Nucleus accumbens (tissue), 56 donors: ENCODE measurements around the gene XPC.
A peak's percentile ranks its signal among the peaks of the same experiment; 100 is the strongest.

ENCODE experiments used
- DNase-seq, 56 donors: peaks; one replicate each; lab custom pipeline; 2025; lab: John Stamatoyannopoulos, UW

Gene XPC

GRCh38 chr3:14150491-14151230 is 27.7 kb downstream of the XPC start:
- DNase-seq, result no peak

- no peak for DNase-seq
Measured at GRCh38 chr3:14150078-14150477, 28.3 kb downstream of the XPC start.

DNA sequence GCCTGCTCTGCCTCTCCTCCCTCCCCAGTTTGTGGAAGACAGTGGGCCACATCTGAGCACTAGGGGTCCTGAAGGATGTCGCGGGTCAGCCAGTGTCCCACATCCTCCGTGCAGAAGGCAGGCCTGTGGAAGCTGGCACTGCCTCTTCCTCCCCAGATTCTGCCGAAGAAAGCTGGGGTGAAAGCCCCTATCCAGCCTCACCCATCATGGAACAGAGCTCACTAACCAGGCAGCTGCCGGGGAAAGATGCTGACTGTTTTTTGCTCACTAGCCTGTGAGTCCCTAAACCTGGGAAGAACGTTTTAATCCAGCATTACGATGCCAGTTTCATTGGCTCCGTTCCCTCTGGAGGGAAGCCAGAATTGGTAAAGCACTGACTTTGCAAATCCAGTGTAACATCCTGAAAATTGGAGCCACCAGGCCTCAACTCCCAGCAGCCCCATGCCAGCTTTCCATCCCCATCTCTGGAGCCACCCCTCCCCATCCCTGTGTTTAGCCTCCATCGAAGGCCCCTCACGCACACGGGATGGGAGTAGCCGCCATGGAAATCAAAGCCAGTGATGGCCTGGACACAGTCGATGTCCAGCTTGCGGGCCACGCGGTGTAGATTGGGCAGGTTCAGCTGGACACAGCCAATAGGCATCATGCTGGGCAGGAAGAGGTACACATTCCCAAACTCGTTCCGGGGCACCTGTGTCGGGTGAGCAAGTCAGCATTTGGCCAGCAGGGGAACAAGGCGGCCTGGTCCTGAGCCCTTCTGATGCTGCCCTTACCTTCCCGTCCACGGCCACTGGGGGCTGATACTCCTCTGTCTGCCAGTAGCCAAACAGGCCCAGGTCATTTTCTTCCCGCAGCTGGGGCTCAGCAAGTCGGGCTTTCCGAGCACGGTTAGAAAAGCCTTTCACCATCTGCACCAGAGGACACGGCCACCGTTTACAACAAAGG is 30.1 kb downstream of the XPC start:
- no peak for DNase-seq

GRCh38 chr3:14147617-14148016 is 30.8 kb downstream of the XPC start:
- DNase-seq, result no peak

GRCh38 chr3:14147066-14147435 is 31.4 kb downstream of the XPC start:
- no peak for DNase-seq

DNA sequence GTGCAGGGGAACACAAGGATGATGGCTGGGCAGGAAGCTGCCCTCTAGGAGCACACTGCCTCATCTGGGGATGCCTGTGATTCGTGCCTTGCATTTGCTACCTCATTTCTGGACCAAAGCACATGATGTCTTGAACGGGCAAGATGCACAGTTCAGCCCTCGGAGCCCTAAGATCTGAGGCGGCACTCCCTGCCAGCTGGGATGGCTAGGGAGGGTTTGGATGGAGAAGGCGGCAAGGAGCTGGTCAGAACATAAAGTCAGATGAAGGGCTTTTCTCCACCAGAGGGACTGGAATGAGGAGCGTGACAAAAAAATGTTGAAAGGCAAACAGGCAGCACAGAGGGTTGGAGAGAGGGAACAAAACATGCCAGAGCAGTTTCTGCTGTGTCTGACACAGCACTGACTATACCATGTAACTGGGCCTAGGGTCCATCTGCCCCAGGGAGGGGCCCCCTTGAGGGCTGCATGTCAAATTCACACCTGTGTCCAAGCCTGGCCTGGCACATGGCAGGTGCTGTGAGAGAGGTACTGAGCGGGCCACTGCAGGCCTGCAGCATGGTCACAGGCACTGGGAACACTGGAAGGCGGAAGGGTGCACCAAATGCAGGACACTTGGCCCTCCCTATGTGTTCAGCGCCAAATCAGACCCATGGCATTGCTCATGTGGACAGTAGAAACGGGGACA is 31.9 kb downstream of the XPC start:
- no peak for DNase-seq

DNA sequence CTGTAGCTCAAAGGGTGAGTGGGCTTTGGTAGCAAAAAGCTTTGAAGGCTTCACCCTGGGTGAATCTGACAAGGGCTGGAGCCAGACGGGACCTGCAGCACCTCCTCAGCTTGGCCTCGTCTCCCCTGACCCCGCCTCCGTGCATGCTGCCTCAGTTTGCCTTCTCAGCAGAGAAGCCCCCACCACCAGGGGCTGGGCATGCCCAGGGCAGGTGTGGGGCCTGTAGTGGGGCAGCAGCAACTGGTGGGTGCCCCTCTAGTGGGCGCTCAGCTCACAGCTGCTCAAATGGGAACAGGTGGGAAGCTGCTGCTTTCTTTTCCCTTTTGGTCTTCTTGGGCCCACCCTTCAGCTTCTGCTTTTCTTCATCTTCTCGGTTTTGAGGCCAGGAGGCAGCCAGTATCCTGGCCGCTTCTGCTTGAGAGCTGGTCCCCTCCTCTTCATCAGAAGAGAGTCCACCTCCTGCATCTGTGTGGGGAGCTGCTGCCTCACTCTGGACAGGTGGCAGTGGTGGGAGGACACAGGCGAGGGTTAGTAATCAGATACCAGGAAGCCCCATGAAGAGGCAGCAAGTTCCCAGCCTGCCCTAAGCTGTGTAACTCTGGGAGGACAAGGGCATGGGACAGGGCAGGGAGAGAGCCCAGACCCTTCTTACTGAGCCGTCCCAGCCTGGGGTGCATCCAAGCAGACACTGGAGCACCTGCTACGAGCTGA is 32.6 kb downstream of the XPC start:
- DNase-seq, result no peak

DNA sequence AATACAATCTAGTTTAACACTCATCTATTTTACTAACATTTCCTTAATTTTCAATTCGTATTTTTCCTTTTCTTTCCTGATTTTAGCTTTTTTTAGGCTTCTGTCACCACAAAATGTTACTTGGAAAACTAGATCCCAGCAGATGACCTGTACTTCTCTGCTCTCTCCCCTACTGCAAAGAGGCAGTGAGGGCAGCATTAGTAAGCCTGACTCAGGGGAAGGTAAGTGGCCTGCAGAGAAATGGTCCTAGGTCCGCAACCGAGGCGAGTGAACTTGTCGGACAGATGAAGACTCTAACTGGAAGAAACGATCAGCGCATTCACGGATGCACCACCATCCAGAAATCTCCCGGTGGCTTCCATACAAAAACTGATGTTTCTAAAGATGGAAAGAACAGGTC is 33.2 kb downstream of the XPC start:
- DNase-seq, result no peak

GRCh38 chr3:14144423-14145075 is 33.9 kb downstream of the XPC start:
- DNase-seq, result peak in 12 of 56 donors; percentile 8 to 74 (median 16)

DNA sequence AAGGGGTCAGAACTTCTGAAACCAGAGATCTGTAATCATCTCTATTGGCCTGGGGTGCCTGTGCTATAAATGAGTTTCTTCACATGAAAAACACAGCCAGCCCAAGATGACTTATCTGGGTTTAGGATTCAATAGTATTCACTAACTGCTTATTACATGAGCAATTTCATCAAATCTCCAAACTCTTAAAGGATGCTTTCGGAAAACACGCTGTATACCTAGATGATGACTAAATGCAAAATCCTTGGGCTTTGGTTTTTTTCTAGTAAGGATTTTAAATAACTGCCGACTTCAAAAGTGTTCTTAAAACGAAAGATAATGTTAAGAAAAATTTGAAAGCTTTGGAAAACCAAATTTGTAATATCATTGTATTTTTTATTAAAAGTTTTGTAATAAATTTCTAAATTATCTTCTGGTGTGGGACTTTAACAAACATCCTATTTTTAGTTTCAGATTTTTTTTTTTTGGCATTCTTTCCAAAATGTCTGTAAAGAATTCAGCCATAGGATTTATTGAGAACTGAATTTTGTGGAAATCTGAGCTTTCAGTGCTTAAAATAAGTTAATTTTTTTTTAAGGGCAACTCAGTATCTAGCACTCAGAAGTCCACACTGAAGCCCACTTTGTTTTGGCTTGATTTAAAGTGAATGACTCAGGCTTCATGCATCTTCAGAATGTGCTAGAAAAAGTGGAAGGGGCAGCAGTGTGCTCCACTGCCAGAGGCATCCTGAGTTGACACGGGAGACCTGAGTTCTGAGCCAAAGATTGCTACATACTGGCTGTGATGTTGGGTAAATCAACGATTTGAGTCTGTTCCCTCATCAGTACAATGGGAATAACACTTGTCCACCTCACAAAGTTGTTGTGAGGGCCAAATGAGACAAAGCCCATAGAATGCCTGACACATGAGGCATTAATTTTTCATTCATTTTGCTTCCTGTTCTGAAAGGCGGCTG is 34.9 kb downstream of the XPC start:
- DNase-seq, result no peak

DNA sequence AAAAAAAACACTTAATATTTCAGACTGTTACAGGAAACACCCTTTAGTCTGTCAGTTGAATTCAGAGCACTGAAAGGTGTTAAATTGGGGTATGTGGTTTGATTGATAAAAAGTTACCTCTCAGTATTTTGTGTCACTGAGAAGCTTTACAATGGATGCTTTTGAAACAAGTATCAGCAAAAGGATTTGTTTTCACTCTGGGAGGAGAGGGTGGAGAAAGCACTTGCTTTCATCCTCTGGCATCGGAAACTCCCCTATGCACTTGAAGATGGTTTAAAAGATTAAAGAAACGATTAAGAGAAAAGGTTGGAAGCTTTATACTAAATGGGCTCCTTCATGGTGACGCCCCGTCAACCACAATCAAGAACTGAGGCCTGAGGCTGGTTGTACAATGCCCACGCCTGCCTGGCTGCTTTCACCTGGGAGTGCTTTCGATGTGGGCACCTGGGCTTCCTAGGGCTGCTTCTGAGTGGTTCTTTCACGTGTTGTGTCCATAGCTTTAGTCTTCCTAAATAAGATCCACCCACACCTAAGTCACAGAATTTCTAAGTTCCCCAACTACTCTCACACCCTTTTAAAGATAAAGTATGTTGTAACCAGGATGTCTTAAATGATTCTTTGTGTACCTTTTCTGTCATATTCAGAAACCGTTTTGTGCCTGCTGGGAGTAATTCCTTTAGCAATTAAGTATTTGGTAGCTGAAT is 35.7 kb downstream of the XPC start:
- DNase-seq, result no peak

DNA sequence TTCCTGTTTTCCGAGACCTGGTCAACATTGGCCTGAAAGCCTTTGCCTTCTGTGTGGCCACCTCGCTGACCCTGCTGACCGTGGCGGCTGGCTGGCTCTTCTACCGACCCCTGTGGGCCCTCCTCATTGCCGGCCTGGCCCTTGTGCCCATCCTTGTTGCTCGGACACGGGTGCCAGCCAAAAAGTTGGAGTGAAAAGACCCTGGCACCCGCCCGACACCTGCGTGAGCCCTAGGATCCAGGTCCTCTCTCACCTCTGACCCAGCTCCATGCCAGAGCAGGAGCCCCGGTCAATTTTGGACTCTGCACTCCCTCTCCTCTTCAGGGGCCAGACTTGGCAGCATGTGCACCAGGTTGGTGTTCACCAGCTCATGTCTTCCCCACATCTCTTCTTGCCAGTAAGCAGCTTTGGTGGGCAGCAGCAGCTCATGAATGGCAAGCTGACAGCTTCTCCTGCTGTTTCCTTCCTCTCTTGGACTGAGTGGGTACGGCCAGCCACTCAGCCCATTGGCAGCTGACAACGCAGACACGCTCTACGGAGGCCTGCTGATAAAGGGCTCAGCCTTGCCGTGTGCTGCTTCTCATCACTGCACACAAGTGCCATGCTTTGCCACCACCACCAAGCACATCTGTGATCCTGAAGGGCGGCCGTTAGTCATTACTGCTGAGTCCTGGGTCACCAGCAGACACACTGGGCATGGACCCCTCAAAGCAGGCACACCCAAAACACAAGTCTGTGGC is 36.6 kb downstream of the XPC start:
- DNase-seq, result no peak

DNA sequence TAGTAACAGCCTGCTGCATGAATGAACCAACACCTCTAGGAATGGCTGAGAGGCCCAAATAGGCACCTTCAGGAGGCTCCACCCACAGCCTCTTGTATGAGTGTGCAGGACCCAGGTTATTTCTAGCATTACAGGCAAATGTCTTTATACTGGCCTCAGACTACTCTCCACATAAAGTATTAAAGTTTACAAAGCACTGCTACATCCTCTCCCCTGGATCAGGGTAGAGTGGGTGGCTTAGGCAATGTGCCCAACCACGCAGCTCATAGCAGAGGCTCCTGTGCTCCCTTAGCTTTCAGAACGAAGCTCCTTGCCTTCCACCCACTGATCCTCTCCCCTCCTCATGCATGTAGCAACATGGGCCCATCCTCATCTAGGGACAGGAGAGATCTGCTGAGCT is 37.3 kb downstream of the XPC start:
- DNase-seq, result peak in 2 of 56 donors; percentile 25 to 36

GRCh38 chr3:14140668-14141067 is 37.7 kb downstream of the XPC start:
- no peak for DNase-seq

DNA sequence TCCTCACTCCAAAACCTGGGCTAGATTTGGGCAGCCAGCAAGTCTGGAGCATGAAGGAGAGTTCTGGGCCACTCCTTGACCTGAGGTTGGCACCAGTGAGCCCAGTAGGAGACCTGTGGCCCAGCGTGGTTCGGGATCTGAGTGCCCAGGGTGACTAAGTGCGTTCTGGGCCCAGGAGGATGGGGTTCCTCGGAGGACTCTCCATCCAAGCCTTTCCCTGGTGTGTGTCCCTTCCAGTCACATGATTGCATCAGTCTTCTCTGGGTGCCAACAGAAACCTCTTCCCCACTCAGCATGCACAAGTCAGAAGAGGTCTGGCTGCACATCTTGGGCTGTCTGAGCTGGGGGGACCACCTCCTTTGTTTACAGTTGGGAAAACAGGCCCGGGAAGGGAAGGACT is 38.6 kb downstream of the XPC start:
- no peak for DNase-seq

DNA sequence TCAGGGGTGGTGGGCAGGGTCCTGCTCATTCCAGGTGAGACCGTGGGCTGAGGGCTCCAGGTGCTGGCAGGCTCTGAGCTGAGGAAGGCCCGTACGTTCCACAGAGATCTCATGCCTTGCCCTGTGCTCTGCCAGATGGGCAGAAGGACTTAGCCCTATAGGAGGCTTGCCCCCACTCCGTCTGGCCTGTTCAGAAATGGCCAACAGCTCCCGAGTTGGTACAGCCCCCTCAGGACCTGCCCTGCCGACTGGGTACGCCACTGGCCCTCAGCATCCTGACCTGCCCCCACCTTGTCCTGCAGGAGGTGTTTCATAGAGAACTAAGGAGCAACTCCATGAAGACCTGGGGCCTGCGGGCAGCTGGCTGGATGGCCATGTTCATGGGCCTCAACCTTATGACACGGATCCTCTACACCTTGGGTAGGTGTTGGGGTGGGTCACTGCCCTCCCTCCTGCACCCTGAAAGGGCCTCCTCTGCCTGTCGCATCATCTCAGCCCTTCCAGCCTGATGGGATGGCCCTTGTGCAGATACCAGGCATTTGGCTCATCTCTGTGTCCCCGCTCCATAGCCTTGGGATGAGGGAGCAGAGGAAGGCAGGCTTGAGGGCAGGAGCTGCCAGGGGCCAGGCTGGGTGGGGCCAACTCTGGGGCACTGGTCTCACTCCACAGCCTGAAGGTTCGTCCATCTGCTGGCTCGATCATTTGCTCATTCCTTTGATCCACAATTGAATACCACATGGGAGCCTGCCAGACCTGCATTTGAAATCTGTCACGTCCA is 39.3 kb downstream of the XPC start:
- no peak for DNase-seq
